Neural cell (in vitro differentiated cells): Measurements from ENCODE around the gene TMTC1. TPM values are rescaled to one million over a fixed set of nuclear protein-coding genes. Genes with fewer than 3 reads are reported as not detected.

ENCODE experiments used
- H2AFZ ChIP-seq: fragments of 200-600, 300-800 bp; sonication (generic), shearing (Covaris generic); 2 replicates; pipeline ENCODE4 v1.6.0; 2014; ENCODE audit warnings: low read depth, mild to moderate bottlenecking, antibody characterized with exemption, low read length, moderate library complexity
- H3F3A ChIP-seq: fragments of 200-600 bp; shearing (Covaris generic); 2 replicates; pipeline ENCODE4 v1.6.1; 2016; ENCODE audit warnings: mild to moderate bottlenecking, moderate library complexity, mixed read lengths, antibody characterized with exemption, low read length; ENCODE audit not compliant: insufficient read depth, poor library complexity, severe bottlenecking
- H3K27ac ChIP-seq: fragments of 200-600, 300-800 bp; sonication (generic), shearing (Covaris generic); 2 replicates; pipeline ENCODE4 v1.5.1; 2014; ENCODE audit warnings: mild to moderate bottlenecking, low read length, moderate library complexity
- H3K27me3 ChIP-seq: fragments of 300-800, 200-600 bp; sonication (generic), shearing (Covaris generic); 2 replicates; pipeline ENCODE4 v1.6.0; 2014; ENCODE audit warnings: mild to moderate bottlenecking, low read depth, low read length, moderate library complexity; ENCODE audit not compliant: insufficient read depth
- H3K36me3 ChIP-seq: fragments of 300-800, 200-600 bp; sonication (generic), shearing (Covaris generic); 2 replicates; pipeline ENCODE4 v1.5.1; 2014; ENCODE audit warnings: mild to moderate bottlenecking, antibody characterized with exemption, low read length, moderate library complexity; ENCODE audit not compliant: insufficient read depth
- H3K4me2 ChIP-seq: fragments of 300-800, 200-600 bp; sonication (generic), shearing (Covaris generic); 2 replicates; pipeline ENCODE4 v1.6.0; 2014; ENCODE audit warnings: mild to moderate bottlenecking, low read length
- H3K4me3 ChIP-seq: fragments of 300-800, 200-600 bp; sonication (generic), shearing (Covaris generic); 2 replicates; pipeline ENCODE4 v1.5.1; 2014; ENCODE audit warnings: mild to moderate bottlenecking, low read length, moderate library complexity
- H3K79me2 ChIP-seq: fragments of 200-600 bp; shearing (Covaris generic); replicated peaks from 2 replicates; pipeline ENCODE4 v1.6.0; 2014; ENCODE audit warnings: mild to moderate bottlenecking, low read length, moderate library complexity; ENCODE audit not compliant: insufficient read depth
- H3K9ac ChIP-seq: fragments of 300-800, 200-600 bp; sonication (generic), shearing (Covaris generic); 2 replicates; pipeline ENCODE4 v1.6.1; 2016; ENCODE audit warnings: mild to moderate bottlenecking, low read length, mixed read lengths
- H3K9me2 ChIP-seq: fragments of 200-600 bp; shearing (Covaris generic); 2 replicates; pipeline ENCODE4 v1.6.1; 2016; ENCODE audit warnings: mild to moderate bottlenecking, low read length, mixed read lengths; ENCODE audit not compliant: insufficient read depth
- H3K9me3 ChIP-seq: fragments of 200-600, 300-800 bp; sonication (generic), shearing (Covaris generic); 2 replicates; pipeline ENCODE4 v1.6.1; 2016; ENCODE audit warnings: mild to moderate bottlenecking, mixed run types, low read length, moderate library complexity, mixed read lengths
- H4K20me1 ChIP-seq: fragments of 200-600 bp; shearing (Covaris generic); 2 replicates; pipeline ENCODE4 v1.6.1; 2016; ENCODE audit warnings: mild to moderate bottlenecking, mixed run types; ENCODE audit not compliant: insufficient read depth
- CTCF ChIP-seq: fragments of 450-650 bp; IDR thresholded peaks from 2 replicates; pipeline ENCODE4 v1.5.1; 2014; ENCODE audit warnings: antibody characterized with exemption, mild to moderate bottlenecking, moderate library complexity; ENCODE audit not compliant: poor library complexity, severe bottlenecking
- EP300 ChIP-seq: fragments of 450-650 bp; conservative IDR thresholded peaks from 2 replicates; pipeline ENCODE4 v1.6.1; 2014; ENCODE audit warnings: antibody characterized with exemption, mild to moderate bottlenecking, moderate library complexity; ENCODE audit not compliant: poor library complexity, severe bottlenecking
- EZH2 ChIP-seq: fragments of 200-600, 300-800 bp; shearing (Covaris generic), sonication (generic); IDR thresholded peaks from 2 replicates; pipeline ENCODE4 v1.6.1; 2014; ENCODE audit warnings: antibody characterized with exemption, low read length, borderline replicate concordance, mild to moderate bottlenecking; ENCODE audit not compliant: insufficient read depth, poor library complexity, severe bottlenecking
- MXI1 ChIP-seq: fragments of 450-650 bp; conservative IDR thresholded peaks from 2 replicates; pipeline ENCODE4 v1.6.1; 2014; ENCODE audit warnings: antibody characterized with exemption, mild to moderate bottlenecking; ENCODE audit not compliant: poor library complexity, severe bottlenecking
- POLR2AphosphoS5 ChIP-seq: IDR thresholded peaks from 2 replicates; pipeline ENCODE4 v1.6.1; 2012
- RAD21 ChIP-seq: fragments of 450-650 bp; conservative IDR thresholded peaks from 2 replicates; pipeline ENCODE4 v1.6.1; 2014; ENCODE audit warnings: antibody characterized with exemption, mild to moderate bottlenecking, moderate library complexity
- REST ChIP-seq: IDR thresholded peaks from 2 replicates; pipeline ENCODE4 v1.6.1; 2012; ENCODE audit warnings: borderline replicate concordance
- SMC3 ChIP-seq: fragments of 450-650 bp; conservative IDR thresholded peaks from 2 replicates; pipeline ENCODE4 v1.6.1; 2014; ENCODE audit warnings: antibody characterized with exemption, mild to moderate bottlenecking, moderate library complexity; ENCODE audit not compliant: poor library complexity
- TAF1 ChIP-seq: IDR thresholded peaks from 2 replicates; pipeline ENCODE4 v1.6.1; 2012; ENCODE audit warnings: low read depth
- polyA plus RNA-seq: library from polyadenylated mRNA; depleted of rRNA; stranded (reverse); fragments of >200 nt; gene quantifications from 2 replicates; pipeline ENCODE4 v1.2.3, GENCODE V29; 2014

Gene TMTC1
- polyA plus RNA-seq, 1 donor from 2014 or later: 10.0 TPM

DNA sequence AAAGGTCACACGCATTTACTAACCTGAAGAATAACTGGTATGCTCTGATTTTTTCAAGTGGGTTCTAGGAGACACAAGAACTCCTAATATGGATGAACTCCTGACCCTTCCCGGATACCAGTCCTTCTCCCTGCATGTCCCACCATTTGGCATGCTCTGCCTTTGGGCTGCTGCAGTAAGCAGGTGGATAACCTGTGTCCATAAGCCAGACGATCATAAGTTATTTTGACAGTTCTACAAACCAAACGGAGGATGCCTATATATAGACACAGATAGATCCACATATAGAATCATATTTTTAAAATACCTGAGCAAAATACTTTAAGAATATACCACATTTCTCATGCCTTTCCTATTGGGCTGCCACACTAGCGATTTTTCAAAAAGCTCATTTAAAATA lies 49.4 kb downstream of the TMTC1 start:
- no peak overlapping the region for H3K4me2 ChIP-seq
- no peak overlapping the region for H3K4me3 ChIP-seq
- H3K9me2 ChIP-seq: no peaks in the 10 kb centered on the region
- no peak overlapping the region for H2AFZ ChIP-seq
- H3K9me3 ChIP-seq: no peaks in the 10 kb centered on the region
- H3K9ac ChIP-seq: no peak overlapping the region
- no peaks in the 10 kb centered on the region for H3K79me2 ChIP-seq
- no peaks in the 10 kb centered on the region for H4K20me1 ChIP-seq
- no peak for TF ChIP-seq MXI1
- TF ChIP-seq RAD21: no peak
- TF ChIP-seq POLR2AphosphoS5: no peak
- no peak for TF ChIP-seq EZH2
- TF ChIP-seq EP300: no peak
- no peak for TF ChIP-seq CTCF
- no peak for TF ChIP-seq SMC3
- no peak for TF ChIP-seq REST
- no peak for TF ChIP-seq TAF1
- H3K27me3 ChIP-seq: no peaks in the 10 kb centered on the region
- H3F3A ChIP-seq: no peaks in the 10 kb centered on the region
- H3K36me3 ChIP-seq: no peaks in the 10 kb centered on the region
- H3K27ac ChIP-seq: no peak overlapping the region

GRCh38 chr12:29733501-29733900 lies 50.2 kb downstream of the TMTC1 start:
- Histone ChIP-seq H3K4me3 (no peak overlapping the region), H3K27ac (no peak overlapping the region), H3K9me2 (no peaks in the 10 kb centered on the region), H3F3A (no peaks in the 10 kb centered on the region), H4K20me1 (no peaks in the 10 kb centered on the region), H3K9me3 (no peaks in the 10 kb centered on the region), H2AFZ (no peak overlapping the region), H3K9ac (no peak overlapping the region), H3K27me3 (no peaks in the 10 kb centered on the region), H3K79me2 (no peaks in the 10 kb centered on the region), H3K36me3 (no peaks in the 10 kb centered on the region), H3K4me2 (no peak overlapping the region)
- TF ChIP-seq CTCF (no peak), TAF1 (no peak), POLR2AphosphoS5 (no peak), MXI1 (no peak), REST (no peak), EZH2 (no peak)
